ENCODE measurements around the gene HJURP.

Gene HJURP

GRCh38 chr2:233829193-233830110 is 24.9 kb downstream of the HJURP start:
- no peak for DNase-seq

GRCh38 chr2:233828546-233829192 is 25.7 kb downstream of the HJURP start:
- DNase-seq, result no peak

GRCh38 chr2:233824373-233824772 is 30.0 kb downstream of the HJURP start:
- no peak for DNase-seq

DNA sequence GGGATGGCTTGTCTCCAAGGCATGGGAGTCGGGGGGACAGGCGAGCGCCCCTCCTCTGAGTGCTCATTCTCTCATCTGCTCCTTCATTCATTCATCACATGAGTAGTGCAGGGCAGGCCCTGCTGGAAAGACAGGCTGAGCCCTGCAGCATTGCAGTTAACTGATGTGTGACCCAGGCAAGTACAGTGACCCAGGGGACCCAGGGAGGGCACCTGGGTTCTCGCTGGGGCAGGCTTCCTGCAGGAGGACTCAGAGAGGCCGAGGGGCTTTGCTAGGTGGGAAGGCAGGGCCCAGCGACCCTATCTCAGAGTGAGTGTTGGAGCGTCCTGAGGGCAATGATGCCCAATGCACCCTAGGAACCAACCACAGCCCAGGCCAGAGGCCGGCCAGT is 30.6 kb downstream of the HJURP start:
- DNase-seq, result no peak

- no peak for DNase-seq
Measured at GRCh38 chr2:233822781-233823730, 31.3 kb downstream of the HJURP start.

DNA sequence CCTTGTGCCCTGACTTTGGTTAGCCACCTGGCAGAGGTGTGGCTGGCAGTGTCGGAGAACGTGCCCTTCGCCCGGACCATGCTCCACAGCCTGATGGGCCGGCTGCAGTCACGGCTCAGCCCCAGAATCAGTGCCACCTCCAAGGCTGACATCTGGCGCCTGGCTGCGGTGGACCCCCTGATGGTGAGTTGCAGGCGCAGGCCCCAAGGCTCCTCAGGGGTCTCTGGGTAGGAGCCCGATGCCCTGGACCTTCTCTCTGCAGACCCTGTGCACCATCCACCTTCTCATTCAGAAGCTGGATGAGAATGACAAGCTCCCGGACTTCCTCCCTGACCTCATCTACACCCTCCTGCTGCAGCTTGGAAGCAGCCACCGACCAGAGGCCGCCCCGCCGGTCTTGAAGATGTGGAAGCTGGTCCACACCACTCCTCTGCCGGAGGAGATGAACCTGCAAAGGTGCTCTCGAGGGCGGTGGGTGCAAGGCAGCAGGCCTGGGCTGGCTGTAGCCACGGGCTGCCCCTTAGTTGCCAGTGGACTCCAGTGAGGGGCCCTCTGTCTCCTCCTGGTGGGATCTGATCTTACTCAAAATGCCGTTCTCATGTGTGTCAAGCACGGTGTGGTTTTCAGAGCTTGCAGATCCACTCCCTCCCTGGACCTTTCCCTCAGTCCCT is 32.1 kb downstream of the HJURP start:
- no peak for DNase-seq

DNA sequence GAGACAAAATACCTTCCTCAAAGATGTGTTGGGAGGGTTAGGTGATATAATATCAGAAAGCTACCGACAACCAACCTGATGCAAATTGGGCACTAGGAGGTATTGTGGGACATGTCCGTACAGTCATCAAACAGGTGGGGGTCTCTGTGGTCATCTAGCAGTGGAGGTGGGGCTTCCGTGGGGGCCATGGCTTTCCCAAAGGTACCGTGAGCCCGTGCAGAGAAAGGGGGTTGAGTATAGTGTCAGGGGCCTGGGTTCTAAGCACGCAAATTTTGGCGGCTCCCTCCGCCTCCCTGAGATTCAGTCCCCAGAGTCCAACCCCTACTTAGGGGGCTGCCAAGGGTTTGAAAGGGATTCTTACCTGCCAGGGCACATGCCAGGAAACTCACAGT is 32.6 kb downstream of the HJURP start:
- DNase-seq, result no peak

- no peak for DNase-seq
Measured at GRCh38 chr2:233821196-233821595, 33.1 kb downstream of the HJURP start.

GRCh38 chr2:233820774-233821105 is 33.6 kb downstream of the HJURP start:
- DNase-seq, result no peak

GRCh38 chr2:233819884-233820773 is 34.2 kb downstream of the HJURP start:
- no peak for DNase-seq

DNA sequence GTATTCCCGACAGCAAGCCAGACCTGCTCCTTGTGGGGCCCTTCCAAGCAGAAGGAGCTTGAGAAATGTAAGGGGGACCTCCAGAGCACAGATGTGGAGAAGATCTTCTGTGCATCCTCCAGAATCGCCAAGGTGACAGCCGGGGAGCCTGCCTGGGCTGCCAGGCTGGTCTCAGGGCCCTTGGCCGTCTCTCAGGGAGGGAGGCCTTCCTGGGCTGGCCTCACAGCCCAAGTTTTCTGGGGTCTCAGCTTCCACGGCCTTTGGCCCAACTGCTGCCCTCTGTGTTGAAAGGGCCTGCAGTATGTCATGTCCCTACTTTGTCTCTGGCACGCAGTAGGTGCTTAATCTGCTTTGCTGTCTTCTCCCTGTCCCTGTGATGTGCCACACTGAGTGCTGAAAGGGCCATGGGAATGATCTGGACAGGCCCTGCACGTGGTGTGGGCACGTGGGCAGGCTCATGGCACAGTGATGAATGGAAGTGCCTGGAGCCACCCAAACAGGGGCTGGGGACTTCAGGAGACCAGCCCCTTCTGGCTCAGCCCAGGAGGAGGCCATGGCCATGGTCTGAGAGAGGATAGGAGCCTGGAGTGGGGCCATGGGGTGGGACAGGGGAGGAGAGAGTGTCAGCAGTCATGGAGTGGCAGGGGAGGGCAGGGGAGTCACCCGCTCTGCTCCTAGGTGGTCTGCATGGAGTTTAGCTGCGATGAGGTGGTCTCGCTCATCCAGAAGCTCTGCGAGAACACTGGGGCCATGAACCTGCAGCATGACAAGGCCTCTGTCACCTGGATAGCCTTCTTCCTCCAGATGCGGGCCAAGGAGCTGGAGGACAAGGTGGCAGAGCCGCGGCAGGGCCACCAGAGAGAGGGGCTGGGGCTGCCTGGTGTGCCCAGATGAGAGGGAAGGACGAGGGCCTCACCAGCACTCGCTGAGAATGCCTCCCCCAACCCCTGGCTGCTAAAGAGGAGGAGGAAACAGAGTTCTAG is 35.4 kb downstream of the HJURP start:
- DNase-seq, result no peak

DNA sequence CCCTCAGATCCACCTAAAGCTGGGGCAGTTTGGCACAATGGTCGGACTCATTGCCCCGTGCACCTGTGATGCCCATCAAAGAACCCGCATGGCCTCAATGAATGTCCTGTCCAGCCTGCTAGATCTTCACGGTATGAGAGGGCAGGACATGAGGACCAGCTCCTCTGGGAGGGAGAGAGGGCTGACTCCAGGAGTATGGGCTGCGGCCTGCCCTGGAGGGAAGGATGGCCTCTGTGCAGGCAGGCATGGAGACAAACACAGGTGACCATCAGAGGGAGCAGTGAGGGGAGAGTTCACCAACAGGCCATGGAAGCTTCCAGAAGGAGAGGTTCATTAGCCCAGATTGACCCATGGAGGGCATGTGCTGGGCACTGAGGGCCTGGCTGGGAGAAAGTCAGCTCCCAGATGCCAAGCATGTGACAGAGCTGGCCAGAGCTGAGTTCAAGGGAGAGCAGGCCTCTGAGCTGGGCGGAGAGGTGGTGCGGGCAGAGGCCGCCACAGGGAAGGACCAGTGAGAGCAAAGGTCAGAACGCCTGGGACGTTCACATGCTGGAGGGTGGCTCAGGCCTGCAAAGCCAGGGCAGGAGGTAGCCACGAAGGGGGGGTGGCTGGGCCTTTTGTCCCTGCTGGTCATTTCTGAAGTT is 36.2 kb downstream of the HJURP start:
- DNase-seq, result no peak

DNA sequence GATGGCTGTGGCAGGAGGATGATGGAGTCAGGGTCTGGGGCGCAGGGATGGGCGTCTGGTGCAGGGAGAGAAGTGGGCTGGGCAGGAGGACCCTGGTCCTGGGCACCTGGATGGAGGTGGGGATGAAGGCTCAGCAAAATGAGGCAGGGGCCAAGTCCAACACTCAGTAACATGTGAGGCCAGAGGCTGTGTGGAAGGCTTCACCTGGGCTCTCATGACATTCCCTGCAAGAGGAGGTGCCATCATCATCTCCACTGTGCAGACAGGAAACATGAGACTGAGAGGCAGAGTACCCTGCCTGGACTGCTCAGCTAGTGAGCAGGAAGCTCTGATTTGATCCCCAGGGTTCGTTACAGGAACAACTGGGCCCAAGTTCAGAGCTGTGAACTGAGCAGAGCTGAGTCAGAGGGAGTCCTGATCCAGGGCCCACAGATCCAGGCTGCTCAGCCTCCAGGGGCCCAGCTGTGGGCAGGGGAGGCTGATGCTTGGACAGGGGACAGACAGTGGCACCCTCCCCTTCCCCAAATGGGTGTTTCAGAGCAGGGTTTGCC is 36.9 kb downstream of the HJURP start:
- DNase-seq, result no peak

DNA sequence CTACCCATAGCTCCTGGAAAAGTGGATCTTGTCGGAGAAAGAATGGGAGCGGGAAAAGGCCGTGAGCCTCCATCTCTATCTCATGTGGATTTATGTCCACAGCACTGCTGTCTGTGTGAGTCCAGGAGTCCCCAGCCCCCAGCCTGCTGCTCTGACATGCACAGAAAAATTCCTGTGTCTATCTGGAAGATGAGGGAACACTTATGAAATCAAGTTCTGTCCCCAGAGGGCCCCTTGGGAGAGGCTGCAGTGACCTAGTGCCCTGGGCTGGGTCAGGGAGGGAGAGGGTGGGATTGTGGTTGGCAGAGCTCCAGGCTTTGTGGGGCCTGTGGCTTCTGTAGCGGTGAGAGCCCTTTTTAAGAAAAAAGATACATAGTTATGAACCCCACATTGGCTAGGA is 37.6 kb downstream of the HJURP start:
- no peak for DNase-seq

GRCh38 chr2:233816334-233816733 is 38.0 kb downstream of the HJURP start:
- no peak for DNase-seq

DNA sequence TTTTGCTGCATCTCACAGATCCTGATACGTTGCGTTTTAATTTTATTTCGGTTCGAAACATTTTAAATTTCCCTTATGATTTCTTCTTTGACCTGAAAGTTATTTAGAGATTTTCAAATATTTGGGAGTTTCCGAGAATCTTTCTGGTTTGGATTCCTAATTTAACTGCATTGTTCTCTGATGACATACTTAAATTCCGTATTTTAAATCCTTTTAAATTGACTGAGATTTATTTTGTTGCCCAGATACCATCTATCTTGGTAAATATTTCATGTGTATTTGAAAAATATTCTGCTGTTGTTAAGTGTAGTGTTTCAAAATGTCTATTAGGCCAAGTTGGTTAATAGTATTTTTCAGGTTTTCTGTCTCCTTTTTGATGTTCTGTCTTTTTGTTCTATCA is 38.5 kb downstream of the HJURP start:
- no peak for DNase-seq

- DNase-seq, result no peak
Measured at GRCh38 chr2:233814056-233814835, 40.1 kb downstream of the HJURP start.

- DNase-seq, result no peak
Measured at GRCh38 chr2:233813236-233814055, 40.9 kb downstream of the HJURP start.

Data from DMS79 treated with DMSO at 0.1 percent for 48 hours (cell line).